ENCODE data around the gene MED23.
"Not testable (repeated sequence)": the region's sequence is repeated elsewhere in the genome, so short reads cannot be mapped to it uniquely, and the experiment has no call there.

The MED23 gene

GRCh38 chr6:131574133-131574532, 53.9 kb downstream of the MED23 start:
- no peak for DNase-seq

GRCh38 chr6:131572686-131573415, 55.2 kb downstream of the MED23 start, which contains the start of gene ARG1:
Gene ARG1 (plus strand): TSS chr6:131573226. CDS start chr6:131573283, 57 bp downstream.
- DNase-seq, result no peak

- DNase-seq, result no peak
Measured at GRCh38 chr6:131568726-131569125, 59.3 kb downstream of the MED23 start.

GRCh38 chr6:131565056-131565455, 63.0 kb downstream of the MED23 start:
- no peak for DNase-seq

GRCh38 chr6:131561925-131562707, 65.9 kb downstream of the MED23 start:
- DNase-seq, result no peak

DNA sequence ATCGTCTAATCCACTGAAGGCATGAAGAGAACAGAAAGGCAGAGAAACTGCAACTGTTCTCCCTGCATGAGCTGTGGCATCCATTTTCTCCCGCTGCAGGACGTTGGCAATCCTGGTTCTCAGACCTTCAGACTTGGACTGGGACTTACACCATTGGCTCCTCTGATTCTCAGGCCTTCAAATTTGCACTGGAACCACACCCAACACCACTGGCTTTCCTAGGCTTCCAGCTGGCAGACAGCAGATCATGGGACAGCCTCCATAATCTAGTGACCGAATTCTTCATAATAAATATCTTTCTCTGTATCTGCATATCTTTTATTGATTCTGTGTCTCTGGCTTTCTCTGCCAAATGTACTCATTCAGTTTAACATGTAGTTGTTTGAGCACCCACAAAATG, 69.1 kb downstream of the MED23 start:
- DNase-seq, result no peak

- DNase-seq, result no peak
Measured at GRCh38 chr6:131555992-131556391, 72.0 kb downstream of the MED23 start.

DNA sequence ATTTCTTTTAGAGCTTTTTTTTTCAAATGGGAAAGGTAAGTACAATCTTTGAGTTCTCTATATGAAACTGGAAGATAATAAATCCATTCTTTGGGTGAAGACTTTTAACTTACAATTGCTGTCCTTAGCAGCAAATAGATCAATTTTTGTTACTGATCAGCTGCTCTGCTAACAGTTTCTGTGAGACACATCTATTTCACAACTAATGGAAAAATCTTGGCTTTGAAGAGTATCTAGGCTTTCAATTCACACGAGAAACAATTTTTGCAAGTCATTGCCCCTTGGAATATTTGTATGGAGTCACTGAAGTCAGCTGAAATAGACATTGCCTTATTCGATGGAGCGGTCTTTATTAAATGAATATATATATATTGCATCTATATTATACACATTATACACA, 75.5 kb downstream of the MED23 start:
- DNase-seq, result no peak

DNA sequence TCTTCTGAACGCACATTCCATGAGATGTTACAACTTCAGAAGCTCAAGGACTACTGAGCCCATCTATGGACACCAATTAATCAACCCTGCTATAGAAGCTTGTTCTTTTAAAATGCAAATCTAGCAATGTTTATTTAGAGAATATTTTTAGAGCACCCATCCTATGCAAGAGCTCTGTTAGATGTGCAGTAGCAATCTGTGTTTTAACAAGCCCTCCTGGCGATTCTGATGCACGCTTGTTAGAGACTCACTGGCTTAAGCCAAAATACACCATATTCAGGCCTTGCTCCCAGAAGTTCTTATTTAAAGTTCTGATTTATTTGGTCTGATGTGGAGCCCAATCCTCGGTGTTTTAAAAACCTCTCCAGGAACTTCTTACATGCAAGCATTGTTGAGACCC, 76.1 kb downstream of the MED23 start:
- no peak for DNase-seq

GRCh38 chr6:131549811-131550210, 78.2 kb downstream of the MED23 start:
- DNase-seq, result no peak

DNA sequence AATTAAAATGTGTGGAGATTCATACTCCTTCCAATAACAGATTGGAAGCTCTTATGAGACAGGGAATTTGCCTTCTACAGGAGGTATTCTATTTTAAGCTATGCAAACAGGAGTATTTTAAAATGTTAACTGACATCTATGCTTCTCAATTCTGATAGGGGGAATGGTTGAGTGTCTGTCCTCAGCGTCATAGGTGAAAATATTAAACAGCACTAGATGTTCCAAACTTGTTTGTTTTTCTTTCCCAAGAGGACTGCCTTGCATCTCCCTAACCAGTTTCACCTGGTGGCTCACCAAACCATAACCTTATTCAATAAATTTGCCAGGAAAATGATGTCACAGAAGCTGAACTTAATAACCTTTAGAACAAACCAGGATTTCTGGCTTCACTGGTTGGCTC, 79.6 kb downstream of the MED23 start:
- DNase-seq, result no peak

- DNase-seq, result no peak
Measured at GRCh38 chr6:131547488-131547887, 80.6 kb downstream of the MED23 start.

DNA sequence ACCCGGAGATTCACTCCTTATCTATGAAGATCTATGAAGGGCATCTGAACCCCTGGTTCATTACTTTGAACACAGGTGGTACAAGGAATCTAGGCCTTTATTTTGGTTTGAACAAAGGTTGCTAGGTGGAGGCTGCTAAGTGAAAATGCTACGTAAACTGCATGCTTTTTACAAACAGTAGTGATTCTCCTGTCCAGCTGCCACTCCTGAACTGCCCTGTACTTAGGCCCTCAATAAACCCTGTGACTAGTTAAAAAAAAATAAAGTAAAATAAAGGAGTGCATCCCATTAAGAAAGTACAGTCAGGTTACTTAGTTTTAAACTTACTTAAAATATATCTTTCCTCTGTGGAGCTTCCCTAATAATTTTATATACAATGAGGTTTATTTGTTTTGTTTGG, 82.7 kb downstream of the MED23 start:
- DNase-seq, result no peak

- DNase-seq, result not testable (repeated sequence)
Measured at GRCh38 chr6:131538615-131539014, 89.4 kb downstream of the MED23 start.

DNA sequence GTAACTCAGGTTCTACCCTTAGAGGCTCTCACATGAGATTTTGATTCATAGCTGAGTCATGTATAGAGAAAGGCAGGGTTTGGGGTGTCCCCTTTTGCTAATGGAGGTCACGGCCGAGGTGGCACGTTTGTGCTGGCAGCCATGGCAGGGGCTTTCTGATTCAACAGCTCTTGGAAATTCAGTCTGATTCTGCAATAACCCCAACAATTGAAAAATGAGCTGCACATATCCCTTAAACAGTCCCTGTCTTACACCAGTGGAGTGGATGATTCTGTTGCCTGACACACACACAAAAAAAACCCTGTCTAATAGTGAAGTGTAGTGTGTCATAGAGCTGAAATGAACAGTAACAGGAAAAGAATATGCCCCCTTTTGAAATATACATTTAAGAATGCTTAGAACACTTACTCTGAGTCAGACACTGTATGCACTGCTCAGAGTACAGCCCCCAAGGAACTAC, 95.4 kb downstream of the MED23 start:
- no peak for DNase-seq

DNA sequence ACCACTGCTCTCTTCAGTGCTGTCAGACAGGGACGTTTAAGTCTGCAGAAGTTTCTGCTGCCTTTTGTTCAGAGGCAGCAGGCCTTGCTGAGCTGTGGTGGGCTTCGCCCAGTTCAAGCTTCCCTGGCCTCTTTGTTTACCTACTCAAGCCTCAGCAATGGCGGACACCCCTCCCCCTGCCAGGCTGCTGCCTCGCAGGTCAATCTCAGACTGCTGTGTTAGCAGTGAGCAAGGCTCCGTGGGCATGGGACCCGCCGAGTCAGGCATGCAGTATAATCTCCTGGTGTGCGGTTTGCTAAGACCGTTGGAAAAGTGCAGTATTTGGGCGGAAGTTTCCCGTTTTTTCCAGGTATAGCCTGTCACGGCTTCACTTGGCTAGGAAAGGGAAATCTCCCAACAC, 96.4 kb downstream of the MED23 start:
- not testable (repeated sequence) for DNase-seq

DNA sequence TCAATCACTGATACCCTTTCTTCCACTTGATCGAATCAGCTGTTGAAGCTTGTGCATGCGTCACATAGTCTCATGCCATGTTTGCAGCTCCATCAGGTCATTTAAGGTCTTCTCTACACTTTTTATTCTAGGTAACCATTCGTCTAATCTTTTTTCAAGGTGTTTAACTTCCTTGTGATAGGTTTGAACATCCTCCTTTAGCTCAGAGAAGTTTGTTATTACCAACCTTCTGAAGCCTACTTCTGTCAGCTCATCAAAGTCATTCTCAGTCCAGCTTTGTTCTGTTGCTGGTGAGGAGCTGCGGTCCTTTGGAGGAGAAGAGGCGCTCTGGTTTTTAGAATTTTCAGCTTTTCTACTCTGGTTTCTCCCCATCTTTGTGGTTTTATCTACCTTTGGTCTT, 97.1 kb downstream of the MED23 start:
- DNase-seq, result not testable (repeated sequence)

- no peak for DNase-seq
Measured at GRCh38 chr6:131524695-131525336, 103.2 kb downstream of the MED23 start.

- DNase-seq, result no peak
Measured at GRCh38 chr6:131523988-131524673, 103.9 kb downstream of the MED23 start.

Data from activated gamma-delta T cell (primary cell).